Memory B cell (primary cell): Measurements from ENCODE around the gene KDM8.
"Not testable (repeated sequence)": the region's sequence is repeated elsewhere in the genome, so short reads cannot be mapped to it uniquely, and the experiment has no call there.

Experiments
- ATAC-seq: fragments of 150-1000 bp; cut with Tn5 transposase; 2 replicates; pipeline ENCODE4 v1.10.0; 2021; ENCODE audit warnings: low read depth, mild to moderate bottlenecking, moderate library complexity
- DNase-seq, 2 donors: peaks; one replicate each; pipeline ENCODE4 v3.0.0; 2022; ENCODE audit warnings: low spot score in 2 of 2
- H3K27ac Mint-ChIP-seq: one replicate; pipeline ENCODE4 v1.8.0; 2022; ENCODE audit warnings: mild to moderate bottlenecking, moderate library complexity, mixed read lengths
- H3K27me3 Mint-ChIP-seq: one replicate; pipeline ENCODE4 v1.8.0; 2022; ENCODE audit warnings: mixed read lengths
- H3K36me3 Mint-ChIP-seq: one replicate; pipeline ENCODE4 v1.8.0; 2022; ENCODE audit warnings: mild to moderate bottlenecking, mixed read lengths
- H3K4me1 Mint-ChIP-seq: one replicate; pipeline ENCODE4 v1.8.0; 2022; ENCODE audit warnings: mixed read lengths
- H3K4me3 Mint-ChIP-seq: one replicate; pipeline ENCODE4 v1.8.0; 2022; ENCODE audit warnings: mild to moderate bottlenecking, moderate library complexity, mixed read lengths
- H3K9me3 Mint-ChIP-seq: one replicate; pipeline ENCODE4 v1.8.0; 2022; ENCODE audit warnings: mixed read lengths

KDM8 gene

GRCh38 chr16:27256861-27257260, 53.5 kb downstream of the KDM8 start:
- H3K4me3 Mint-ChIP-seq = no peak overlapping the region
- H3K9me3 Mint-ChIP-seq = no peaks in the 10 kb centered on the region
- peaks cover 18% of the 10 kb centered on the region for H3K4me1 Mint-ChIP-seq
- no peak overlapping the region for H3K27ac Mint-ChIP-seq
- H3K27me3 Mint-ChIP-seq = no peaks in the 10 kb centered on the region
- peaks cover 35% of the 10 kb centered on the region for H3K36me3 Mint-ChIP-seq
- ATAC-seq = no peak
- no peak for DNase-seq

- H3K4me3 Mint-ChIP-seq = no peak overlapping the region
- ATAC-seq = no peak
- peaks cover 19% of the 10 kb centered on the region for H3K4me1 Mint-ChIP-seq
- no peak overlapping the region for H3K27ac Mint-ChIP-seq
- H3K27me3 Mint-ChIP-seq = no peaks in the 10 kb centered on the region
- no peak for DNase-seq
- peaks cover 36% of the 10 kb centered on the region for H3K36me3 Mint-ChIP-seq
- no peaks in the 10 kb centered on the region for H3K9me3 Mint-ChIP-seq
These were observed 53.9 kb downstream of the KDM8 start for GRCh38 chr16:27257271-27257670.

- Mint-ChIP-seq H3K36me3 (peaks cover 40% of the 10 kb centered on the region), H3K27ac (no peak overlapping the region)
- no peak for ATAC-seq
These were observed 55.0 kb downstream of the KDM8 start for GRCh38 chr16:27258241-27258734.

GRCh38 chr16:27259710-27260109, 56.4 kb downstream of the KDM8 start:
- ATAC-seq = no peak
- no peak for DNase-seq
- H3K36me3 Mint-ChIP-seq = peaks cover 32% of the 10 kb centered on the region

More at GRCh38 chr16:27258241-27258734, 55.0 kb downstream of the KDM8 start:
- Mint-ChIP-seq H3K4me1 (peaks cover 30% of the 10 kb centered on the region), H3K4me3 (no peak overlapping the region), H3K9me3 (no peaks in the 10 kb centered on the region), H3K27me3 (no peaks in the 10 kb centered on the region)
- no peak for DNase-seq

GRCh38 chr16:27262904-27263423, 59.6 kb downstream of the KDM8 start:
- not testable (repeated sequence) for H3K4me3 Mint-ChIP-seq, DNase-seq, ATAC-seq, H3K9me3 Mint-ChIP-seq, H3K27ac Mint-ChIP-seq, H3K27me3 Mint-ChIP-seq
- peaks cover 34% of the 10 kb centered on the region for H3K4me1 Mint-ChIP-seq
- peaks cover 15% of the 10 kb centered on the region for H3K36me3 Mint-ChIP-seq

More at GRCh38 chr16:27259710-27260109, 56.4 kb downstream of the KDM8 start:
- H3K9me3 Mint-ChIP-seq = no peaks in the 10 kb centered on the region
- H3K27ac Mint-ChIP-seq = no peak overlapping the region
- no peak overlapping the region for H3K4me3 Mint-ChIP-seq
- peaks cover 29% of the 10 kb centered on the region for H3K4me1 Mint-ChIP-seq
- no peaks in the 10 kb centered on the region for H3K27me3 Mint-ChIP-seq

- no peak for DNase-seq
- ATAC-seq = no peak
- Mint-ChIP-seq H3K27ac (no peak overlapping the region), H3K9me3 (no peaks in the 10 kb centered on the region), H3K36me3 (peaks cover 13% of the 10 kb centered on the region), H3K4me3 (no peak overlapping the region), H3K27me3 (no peaks in the 10 kb centered on the region), H3K4me1 (peaks cover 35% of the 10 kb centered on the region)
These were observed 60.8 kb downstream of the KDM8 start for GRCh38 chr16:27264151-27264550.

GRCh38 chr16:27265982-27266381, 62.7 kb downstream of the KDM8 start:
- H3K27ac Mint-ChIP-seq = peak overlapping the region; percentile 3
- peaks cover 10% of the 10 kb centered on the region for H3K36me3 Mint-ChIP-seq
- H3K27me3 Mint-ChIP-seq = no peaks in the 10 kb centered on the region
- H3K4me1 Mint-ChIP-seq = peaks cover 40% of the 10 kb centered on the region
- no peak overlapping the region for H3K4me3 Mint-ChIP-seq
- ATAC-seq (no peak), DNase-seq (no peak)
- no peaks in the 10 kb centered on the region for H3K9me3 Mint-ChIP-seq

- Mint-ChIP-seq H3K27me3 (no peaks in the 10 kb centered on the region), H3K36me3 (peaks cover 10% of the 10 kb centered on the region), H3K4me3 (peak overlapping the region; percentile 56), H3K9me3 (peaks cover 2% of the 10 kb centered on the region), H3K27ac (peak overlapping the region; percentile 97), H3K4me1 (peaks cover 39% of the 10 kb centered on the region)
- no peak for DNase-seq
- peak; percentile 12 for ATAC-seq
These were observed 63.8 kb downstream of the KDM8 start for GRCh38 chr16:27267037-27267677.

GRCh38 chr16:27268376-27269299, 65.3 kb downstream of the KDM8 start, which contains the start of gene NSMCE1:
Gene NSMCE1, minus strand, starts transcription at chr16:27268772. Its CDS starts 11,202 bp downstream, at chr16:27257570.
- peak within 1 kb of the TSS; percentile 97 for H3K27ac Mint-ChIP-seq
- no peaks in the 10 kb centered on the region for H3K27me3 Mint-ChIP-seq
- H3K9me3 Mint-ChIP-seq = peaks cover 2% of the 10 kb centered on the region
- peak within 1 kb of the TSS; percentile 92 for H3K4me3 Mint-ChIP-seq
- peaks cover 32% of the 10 kb centered on the region for H3K4me1 Mint-ChIP-seq
- H3K36me3 Mint-ChIP-seq = peaks cover 4% of the 10 kb centered on the region
- peak; percentile 98 for ATAC-seq
- DNase-seq = peak; percentile 95 to 96

GRCh38 chr16:27269300-27270150, 66.2 kb downstream of the KDM8 start:
- no peaks in the 10 kb centered on the region for H3K27me3 Mint-ChIP-seq
- H3K4me3 Mint-ChIP-seq = peak overlapping the region; percentile 92
- peak overlapping the region; percentile 97 for H3K27ac Mint-ChIP-seq
- ATAC-seq = no peak
- H3K9me3 Mint-ChIP-seq = peaks cover 2% of the 10 kb centered on the region
- H3K36me3 Mint-ChIP-seq = peaks cover 4% of the 10 kb centered on the region
- DNase-seq = no peak
- peaks cover 34% of the 10 kb centered on the region for H3K4me1 Mint-ChIP-seq

- ATAC-seq = no peak
- DNase-seq = no peak
- H3K4me1 Mint-ChIP-seq = peaks cover 37% of the 10 kb centered on the region
- peak overlapping the region; percentile 97 for H3K27ac Mint-ChIP-seq
- H3K9me3 Mint-ChIP-seq = peaks cover 2% of the 10 kb centered on the region
- H3K4me3 Mint-ChIP-seq = no peak overlapping the region
- H3K36me3 Mint-ChIP-seq = peaks cover 4% of the 10 kb centered on the region
- H3K27me3 Mint-ChIP-seq = no peaks in the 10 kb centered on the region
These were observed 67.0 kb downstream of the KDM8 start for GRCh38 chr16:27270349-27270748.
